Measurements from ENCODE around the gene PSD2. TPM values are rescaled to one million over a fixed set of nuclear protein-coding genes. Genes with fewer than 3 reads are reported as not detected.

Gene PSD2
- total RNA-seq, 1 experiment from 2014 or later: 0.22 TPM

DNA sequence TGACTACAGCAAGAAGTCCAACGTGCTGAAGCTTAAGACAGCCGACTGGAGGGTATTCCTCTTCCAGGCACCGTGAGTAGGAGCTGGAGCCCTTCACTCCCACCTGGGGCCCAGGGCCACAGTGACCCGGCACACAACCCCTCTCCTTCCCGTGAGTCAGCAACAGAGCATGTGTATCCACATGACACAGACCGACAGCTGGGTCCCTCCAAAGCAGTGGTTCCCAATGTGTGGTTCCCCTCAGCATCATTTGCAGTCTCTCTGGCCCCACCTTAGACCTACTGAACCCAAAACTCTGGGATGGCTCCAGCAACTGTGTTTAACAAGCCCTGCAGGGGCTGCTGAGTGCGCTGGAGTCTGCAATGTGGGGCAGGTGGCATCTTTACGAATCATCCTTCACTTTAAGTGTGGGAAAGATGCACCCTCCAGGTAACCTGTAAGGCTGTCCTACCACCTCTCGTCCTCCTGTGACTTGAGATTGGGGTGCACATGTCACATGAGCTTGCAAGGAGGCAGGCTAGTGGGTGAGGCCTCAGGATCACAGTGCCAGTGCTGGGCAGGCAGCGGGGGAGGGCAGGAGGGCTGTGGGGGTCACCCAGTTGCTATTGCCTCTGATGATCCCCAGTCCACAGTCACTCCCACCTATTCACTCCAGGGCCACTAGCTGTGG is 42.2 kb downstream of the PSD2 start:
- H3K4me1 ChIP-seq (ENCODE audit: insufficient read depth, low read length): no peaks in the 10 kb centered on the region
- no peak overlapping the region for H3K23ac ChIP-seq (ENCODE audit: insufficient read length, low read depth, low read length)
- Mint-ChIP-seq H3K9me3 (no peaks in the 10 kb centered on the region), H3K4me1 (no peaks in the 10 kb centered on the region), H3K36me3 (ENCODE audit: insufficient read depth in 1 of 3, low read depth in 3 of 3) (no peaks in the 10 kb centered on the region), H3K27ac (no peak overlapping the region), H3K4me3 (no peak overlapping the region; a peak in 1 of 5 replicates), H3K27me3 (ENCODE audit: low read depth) (peaks cover 43% of the 10 kb centered on the region)
- no peak overlapping the region for H4K91ac ChIP-seq (ENCODE audit: insufficient read length, low read depth, low read length)
- no peak overlapping the region for H4K8ac ChIP-seq (replicated peaks; ENCODE audit: insufficient read length, low read depth, low read length)
- H3K4ac ChIP-seq (ENCODE audit: low read depth, low read length): no peak overlapping the region
- H3K27ac ChIP-seq (ENCODE audit: insufficient read length, low read depth, low read length): no peak overlapping the region
- H3K18ac ChIP-seq (ENCODE audit: insufficient read length, low read depth, low read length): no peak overlapping the region
- H2AK5ac ChIP-seq (ENCODE audit: insufficient read length, low read length): no peak overlapping the region
- H3K56ac ChIP-seq (ENCODE audit: insufficient read length, low read depth, low read length): no peak overlapping the region
- H3K79me1 ChIP-seq (ENCODE audit: insufficient read depth, low read depth, low read length, poor library complexity, severe bottlenecking): no peaks in the 10 kb centered on the region
- no peak overlapping the region for H3K9ac ChIP-seq (ENCODE audit: extremely low read depth, insufficient read length, low read length)
- no peak overlapping the region for H2AFZ ChIP-seq (ENCODE audit: low read length)
- H3K14ac ChIP-seq (ENCODE audit: insufficient read depth, low read length): no peak overlapping the region; the same call in 1 of the 2 replicates
- no peak overlapping the region for H2BK20ac ChIP-seq (ENCODE audit: low read depth, low read length, poor library complexity, severe bottlenecking)
- no peak overlapping the region for H2BK12ac ChIP-seq (ENCODE audit: insufficient read length, low read depth, low read length)
- no peak overlapping the region for H3T11ph ChIP-seq (ENCODE audit: low read length)
- no peaks in the 10 kb centered on the region for H3K23me2 ChIP-seq (ENCODE audit: insufficient read length, low read depth, low read length, poor library complexity, severe bottlenecking)
- H3K9me3 ChIP-seq (ENCODE audit: control insufficient read depth, low read depth, low read length): no peaks in the 10 kb centered on the region
- no peaks in the 10 kb centered on the region for H3K79me2 ChIP-seq (ENCODE audit: insufficient read depth, low read length)
- no peak overlapping the region for H2BK5ac ChIP-seq (ENCODE audit: insufficient read length, low read length)
- H4K20me1 ChIP-seq (ENCODE audit: control insufficient read depth, insufficient read depth, insufficient read length): peaks cover 2% of the 10 kb centered on the region
- no CpG with 5 or more reads among the region's 10 CpGs for WGBS (ENCODE audit: extremely low coverage, insufficient read length, low lambda C conversion rate)
- no peak for DNase-seq
- H3K27me3 ChIP-seq (ENCODE audit: insufficient read depth, low read length): no peaks in the 10 kb centered on the region; the same call in 1 of the 2 replicates
- no peak overlapping the region for H4K5ac ChIP-seq (ENCODE audit: insufficient read length, low read depth, low read length)
- TF ChIP-seq, protein P1, sequence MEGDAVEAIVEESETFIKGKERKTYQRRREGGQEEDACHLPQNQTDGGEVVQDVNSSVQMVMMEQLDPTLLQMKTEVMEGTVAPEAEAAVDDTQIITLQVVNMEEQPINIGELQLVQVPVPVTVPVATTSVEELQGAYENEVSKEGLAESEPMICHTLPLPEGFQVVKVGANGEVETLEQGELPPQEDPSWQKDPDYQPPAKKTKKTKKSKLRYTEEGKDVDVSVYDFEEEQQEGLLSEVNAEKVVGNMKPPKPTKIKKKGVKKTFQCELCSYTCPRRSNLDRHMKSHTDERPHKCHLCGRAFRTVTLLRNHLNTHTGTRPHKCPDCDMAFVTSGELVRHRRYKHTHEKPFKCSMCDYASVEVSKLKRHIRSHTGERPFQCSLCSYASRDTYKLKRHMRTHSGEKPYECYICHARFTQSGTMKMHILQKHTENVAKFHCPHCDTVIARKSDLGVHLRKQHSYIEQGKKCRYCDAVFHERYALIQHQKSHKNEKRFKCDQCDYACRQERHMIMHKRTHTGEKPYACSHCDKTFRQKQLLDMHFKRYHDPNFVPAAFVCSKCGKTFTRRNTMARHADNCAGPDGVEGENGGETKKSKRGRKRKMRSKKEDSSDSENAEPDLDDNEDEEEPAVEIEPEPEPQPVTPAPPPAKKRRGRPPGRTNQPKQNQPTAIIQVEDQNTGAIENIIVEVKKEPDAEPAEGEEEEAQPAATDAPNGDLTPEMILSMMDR (conservative IDR thresholded peaks at IDR 0.05): no peak
- H2BK120ac ChIP-seq (ENCODE audit: low read depth, low read length, poor library complexity, severe bottlenecking): no peak overlapping the region
- H3K4me2 ChIP-seq (ENCODE audit: insufficient read depth, insufficient read length, low read length): no peak overlapping the region
- H2BK15ac ChIP-seq (ENCODE audit: low read depth, low read length): no peak overlapping the region

Measured in H9 (cell line).